GM12801 (cell line): Measurements from ENCODE around the gene CNIH1.

Source experiments
- TF ChIP-seq, protein P1 (sequence below): IDR thresholded peaks from one replicate; pipeline ENCODE4 v1.5.1; 2011; ENCODE audit warnings: control low read depth; ENCODE audit not compliant: insufficient read length; ENCODE audit errors: extremely low read depth

CNIH1 gene

DNA sequence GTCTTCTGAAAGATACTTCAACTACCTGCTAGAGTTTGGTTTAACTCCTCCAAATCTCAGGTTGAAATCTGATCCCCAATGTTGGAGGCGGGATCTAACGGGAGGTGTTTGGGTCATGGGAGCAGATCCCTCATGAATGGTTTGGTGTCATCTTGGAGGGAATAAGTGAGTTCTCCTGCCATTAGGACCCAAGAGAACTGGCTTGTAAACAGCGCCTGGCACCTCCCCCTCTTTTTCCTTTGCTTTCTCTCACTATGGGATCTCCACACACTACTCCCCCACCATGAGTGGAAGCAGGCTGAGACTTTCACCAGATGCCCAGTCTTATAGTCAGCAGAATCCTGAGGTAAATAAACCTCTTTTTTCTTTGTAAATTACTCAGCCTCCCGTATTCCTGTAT is 2.5 kb downstream of the CNIH1 start:
- TF ChIP-seq, protein P1, sequence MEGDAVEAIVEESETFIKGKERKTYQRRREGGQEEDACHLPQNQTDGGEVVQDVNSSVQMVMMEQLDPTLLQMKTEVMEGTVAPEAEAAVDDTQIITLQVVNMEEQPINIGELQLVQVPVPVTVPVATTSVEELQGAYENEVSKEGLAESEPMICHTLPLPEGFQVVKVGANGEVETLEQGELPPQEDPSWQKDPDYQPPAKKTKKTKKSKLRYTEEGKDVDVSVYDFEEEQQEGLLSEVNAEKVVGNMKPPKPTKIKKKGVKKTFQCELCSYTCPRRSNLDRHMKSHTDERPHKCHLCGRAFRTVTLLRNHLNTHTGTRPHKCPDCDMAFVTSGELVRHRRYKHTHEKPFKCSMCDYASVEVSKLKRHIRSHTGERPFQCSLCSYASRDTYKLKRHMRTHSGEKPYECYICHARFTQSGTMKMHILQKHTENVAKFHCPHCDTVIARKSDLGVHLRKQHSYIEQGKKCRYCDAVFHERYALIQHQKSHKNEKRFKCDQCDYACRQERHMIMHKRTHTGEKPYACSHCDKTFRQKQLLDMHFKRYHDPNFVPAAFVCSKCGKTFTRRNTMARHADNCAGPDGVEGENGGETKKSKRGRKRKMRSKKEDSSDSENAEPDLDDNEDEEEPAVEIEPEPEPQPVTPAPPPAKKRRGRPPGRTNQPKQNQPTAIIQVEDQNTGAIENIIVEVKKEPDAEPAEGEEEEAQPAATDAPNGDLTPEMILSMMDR = no peak

- TF ChIP-seq, protein P1 = no peak
These were observed 5.6 kb downstream of the CNIH1 start for GRCh38 chr14:54435500-54435981.

- TF ChIP-seq, protein P1 = no peak
These were observed 12.6 kb downstream of the CNIH1 start for GRCh38 chr14:54428527-54428926.

GRCh38 chr14:54427871-54428270 is 13.3 kb downstream of the CNIH1 start:
- TF ChIP-seq, protein P1 = no peak

GRCh38 chr14:54425537-54426274 is 15.5 kb downstream of the CNIH1 start:
- TF ChIP-seq, protein P1 = no peak

GRCh38 chr14:54425068-54425467 is 16.1 kb downstream of the CNIH1 start:
- TF ChIP-seq, protein P1 = no peak

GRCh38 chr14:54424479-54424901 is 16.7 kb downstream of the CNIH1 start:
- TF ChIP-seq, protein P1 = no peak
